GM21447 (cell line): Measurements from ENCODE around the gene TSSC4.
"Not testable (repeated sequence)": the region's sequence is repeated elsewhere in the genome, so short reads cannot be mapped to it uniquely, and the experiment has no call there.

ENCODE experiments used
- ATAC-seq: cut with Tn5 transposase; IDR thresholded peaks from one replicate; pipeline ENCODE4 v1.9.1; 2021; ENCODE audit not compliant: unreplicated experiment

The TSSC4 gene

DNA sequence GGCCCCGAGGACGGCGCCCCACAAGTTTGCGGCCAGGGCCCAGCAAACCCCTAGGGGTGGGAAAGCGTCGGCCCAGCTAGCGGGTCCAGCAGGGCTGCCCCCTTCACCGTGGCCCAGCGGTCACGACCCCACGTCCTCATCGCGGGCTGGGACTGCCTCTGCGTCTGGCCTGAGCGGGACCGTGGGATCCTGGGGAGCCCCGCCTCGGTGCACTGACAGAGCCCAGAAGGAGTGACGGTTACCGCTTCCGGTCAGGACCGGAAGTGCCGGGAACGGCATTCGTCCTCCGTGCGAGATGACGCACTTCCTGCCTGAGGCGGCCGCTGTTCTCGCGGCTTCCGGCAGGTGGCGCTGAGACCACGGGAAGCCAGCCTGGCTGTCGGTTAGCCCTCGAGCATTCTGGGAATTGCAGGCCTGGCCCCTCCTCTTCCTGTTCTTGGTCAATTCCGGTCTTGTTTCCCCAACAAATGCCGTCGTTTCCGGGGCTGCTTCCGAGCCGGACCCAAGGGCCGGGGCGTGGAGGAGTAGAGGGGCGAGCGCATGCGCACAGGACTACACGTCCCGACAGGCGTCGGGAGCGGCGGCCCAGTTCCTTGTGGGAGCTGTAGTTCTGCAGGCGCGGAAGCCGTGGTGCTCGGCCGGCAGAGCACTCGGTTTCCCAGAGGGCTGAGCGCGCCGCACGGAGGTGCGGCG is at the start of gene TSSC4:
Gene TSSC4, plus strand, starts transcription at position 682 of the 693 bp plus-strand sequence. CDS start 1,884 bp downstream, outside the sequence.
- peak; percentile 78 for ATAC-seq

DNA sequence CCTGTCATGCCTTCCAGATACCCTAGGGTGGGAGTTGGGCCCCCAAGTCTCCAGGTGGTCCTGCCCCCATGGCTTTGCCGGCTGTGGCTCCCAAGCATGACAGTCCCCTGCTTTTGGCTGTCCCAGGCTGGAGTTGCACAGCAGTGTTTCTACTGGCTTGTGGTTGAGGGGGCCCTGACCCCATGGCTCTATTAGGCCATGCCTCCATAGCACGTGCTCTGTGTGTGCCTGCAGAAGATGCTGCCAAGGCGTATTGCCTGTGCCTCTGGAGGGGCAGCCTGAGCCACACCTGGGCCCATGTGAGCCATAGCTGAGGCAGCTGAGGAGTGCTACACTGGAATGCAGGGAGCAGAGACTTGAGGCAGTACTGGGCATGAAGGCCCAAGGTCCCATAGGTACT is 48.8 kb upstream of the TSSC4 start:
- no peak for ATAC-seq

DNA sequence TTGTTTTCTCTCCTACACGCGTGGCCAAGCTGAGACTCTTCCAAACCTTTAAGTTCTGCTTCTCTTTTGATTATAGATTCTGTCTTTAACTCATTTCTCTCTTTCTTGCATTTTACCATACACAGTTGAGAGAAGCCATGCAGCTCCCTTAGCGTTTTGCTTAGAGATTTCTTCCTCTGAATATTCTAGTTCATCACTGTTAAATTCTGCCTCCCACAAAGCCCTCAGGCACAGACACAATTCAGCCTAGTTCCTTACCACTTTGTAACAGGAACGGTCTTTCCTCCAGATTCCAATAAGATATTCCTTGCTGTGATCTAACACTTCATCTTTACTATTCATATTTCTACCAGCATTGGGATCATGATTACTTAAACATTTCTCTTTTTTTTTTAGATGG is 48.1 kb upstream of the TSSC4 start:
- no peak for ATAC-seq

GRCh38 chr11:2355000-2355644 is 45.4 kb upstream of the TSSC4 start:
- ATAC-seq: no peak

DNA sequence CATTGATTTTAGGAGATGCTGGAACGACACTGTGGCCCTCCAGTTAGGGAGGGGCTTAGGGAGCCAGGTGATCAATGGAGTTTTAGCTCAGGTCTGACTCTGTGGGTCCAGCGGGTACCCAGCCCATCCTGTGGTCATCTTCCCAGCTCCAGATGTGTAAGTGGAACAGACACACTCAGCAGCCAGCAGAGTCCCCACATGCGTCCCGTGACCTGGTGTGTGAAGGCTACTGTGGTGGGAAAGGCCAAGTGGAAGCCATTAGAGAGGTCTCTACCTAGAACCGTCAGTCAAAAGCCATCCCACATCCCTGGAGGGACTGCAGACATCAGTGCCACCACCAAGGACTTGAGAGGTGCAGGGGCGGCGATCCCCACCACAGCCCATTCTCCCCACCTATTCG is 43.3 kb upstream of the TSSC4 start:
- ATAC-seq: no peak

DNA sequence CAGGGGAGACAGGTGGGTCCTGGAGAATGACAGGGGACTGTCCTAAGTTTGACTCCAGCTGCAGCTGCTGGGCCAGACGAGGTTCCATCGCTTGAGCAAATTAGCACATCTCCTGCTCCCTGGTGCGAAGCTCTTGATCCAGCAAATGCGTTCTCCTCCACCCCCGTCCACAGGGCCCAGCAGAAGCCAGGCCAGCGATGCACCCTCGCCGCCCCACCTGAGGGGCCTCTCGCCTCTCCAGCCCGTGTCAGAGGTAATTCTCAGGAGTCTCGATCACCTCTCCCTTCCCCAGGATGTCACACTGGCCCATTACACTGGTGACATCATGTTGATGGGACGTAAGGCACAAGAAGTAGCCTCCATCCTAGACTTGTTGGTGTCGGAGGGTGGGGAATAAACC is 42.9 kb upstream of the TSSC4 start:
- ATAC-seq: not testable (repeated sequence)

- ATAC-seq: no peak
Observed at GRCh38 chr11:2358754-2359442, 41.7 kb upstream of the TSSC4 start.

DNA sequence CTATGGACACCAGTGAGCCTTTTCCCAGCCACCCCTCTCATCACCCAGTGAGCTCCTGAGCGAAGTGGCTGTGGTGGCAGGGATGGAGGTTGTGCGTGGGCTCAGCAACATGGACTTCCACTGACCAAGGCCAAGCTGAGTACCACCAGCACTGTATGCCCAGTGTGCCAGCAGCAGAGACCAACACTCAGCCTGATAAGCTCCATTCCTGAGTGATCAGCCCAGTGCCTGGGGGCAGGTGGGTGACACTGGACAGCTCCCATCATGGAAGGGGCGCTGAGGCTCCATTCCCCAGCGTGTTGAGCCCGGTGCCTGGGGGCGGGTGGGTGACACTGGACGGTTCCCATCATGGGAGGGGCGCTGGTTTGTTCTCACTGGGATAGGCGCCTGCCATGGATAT is 41.0 kb upstream of the TSSC4 start:
- ATAC-seq: no peak

GRCh38 chr11:2360081-2360642 is 40.4 kb upstream of the TSSC4 start:
- ATAC-seq: no peak

GRCh38 chr11:2361565-2361964 is 39.0 kb upstream of the TSSC4 start:
- ATAC-seq: no peak

DNA sequence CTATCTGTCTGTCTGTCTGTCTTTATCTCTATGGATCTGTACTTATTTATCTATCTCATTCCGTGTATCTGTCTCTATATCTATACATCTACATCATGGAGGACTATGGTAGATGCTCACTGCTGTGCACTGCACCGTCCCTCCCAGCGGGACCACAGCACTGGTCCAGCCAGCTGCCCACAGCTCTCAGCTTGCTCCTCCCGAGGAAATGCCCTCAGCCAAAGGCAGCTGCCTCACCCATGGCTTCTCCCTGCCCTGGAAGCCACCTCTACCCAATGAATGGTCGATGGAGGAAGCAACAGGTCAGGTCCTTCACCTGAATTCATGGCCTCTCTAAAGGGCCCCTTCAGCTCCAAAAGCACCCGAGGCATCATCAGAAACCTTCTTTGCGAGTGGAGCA is 38.1 kb upstream of the TSSC4 start:
- ATAC-seq: no peak

GRCh38 chr11:2363130-2363529 is 37.4 kb upstream of the TSSC4 start:
- ATAC-seq: no peak

DNA sequence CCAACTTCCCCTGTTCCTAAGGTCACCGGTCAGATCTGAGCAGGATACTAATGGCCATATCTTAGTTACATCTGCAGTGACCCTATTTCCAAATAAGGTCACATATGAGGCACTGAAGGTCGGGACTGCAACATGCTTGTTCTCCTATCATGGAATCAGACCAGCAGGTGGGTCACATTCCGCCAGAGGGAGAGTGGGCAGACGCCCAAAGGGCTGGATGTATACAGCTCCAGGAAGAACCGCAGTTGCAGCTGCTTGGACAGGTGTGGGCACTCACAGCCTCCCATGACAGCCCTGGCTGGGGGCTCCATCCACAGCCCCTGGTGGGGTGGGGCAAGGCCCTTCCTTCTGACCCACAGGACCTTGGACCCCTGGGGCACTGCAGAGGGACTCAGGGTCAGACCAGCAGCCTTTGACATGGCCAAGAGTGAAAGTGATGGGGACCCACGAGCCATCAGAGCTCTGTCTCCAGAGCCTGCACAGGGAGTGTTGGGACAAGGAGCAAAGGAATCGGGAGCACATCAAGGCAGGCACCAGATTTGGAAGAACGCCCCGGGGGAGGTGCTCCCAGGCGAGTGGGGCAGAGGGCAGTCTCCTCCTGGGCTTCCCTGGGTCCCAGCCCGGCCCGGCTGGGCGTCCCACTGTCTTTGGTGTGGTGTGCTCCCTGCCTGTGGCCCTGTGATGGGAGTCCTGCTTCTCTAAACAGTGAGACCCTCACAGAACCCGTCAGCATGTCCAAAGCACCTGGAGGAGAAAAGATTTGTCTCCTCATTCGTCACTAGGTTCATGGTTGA is 36.8 kb upstream of the TSSC4 start:
- ATAC-seq: no peak

- not testable (repeated sequence) for ATAC-seq
Observed at GRCh38 chr11:2364386-2364785, 36.2 kb upstream of the TSSC4 start.

DNA sequence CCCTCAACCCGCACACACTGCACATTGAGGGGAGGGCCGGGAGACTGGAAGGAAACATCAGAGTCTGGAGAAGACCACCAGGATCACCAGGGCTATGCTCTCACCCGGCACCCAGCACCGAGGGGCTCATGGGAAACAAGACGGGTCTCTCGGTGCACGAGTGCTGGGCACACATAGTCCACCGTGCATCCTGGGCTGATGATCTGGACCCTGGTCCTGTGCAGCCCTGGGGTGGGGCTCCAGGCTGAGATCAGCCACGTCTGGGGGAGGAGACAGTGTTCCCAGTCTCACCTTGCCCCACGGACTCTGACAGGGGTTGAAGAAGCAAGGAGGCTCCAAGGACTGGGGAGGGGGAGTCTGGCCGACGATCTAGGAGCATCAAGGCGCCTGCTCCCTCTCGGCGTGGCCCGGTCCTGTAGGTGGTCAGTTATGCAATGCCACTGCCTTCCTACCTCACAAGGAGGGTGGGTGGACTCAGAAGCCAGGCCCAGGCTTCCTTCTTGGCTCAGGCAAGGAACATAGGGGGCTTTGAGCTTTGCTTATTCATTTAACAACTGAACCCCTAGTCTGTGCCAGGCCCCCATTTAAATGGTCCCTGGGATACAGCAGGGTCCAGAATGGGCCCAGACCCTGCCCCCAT is 34.9 kb upstream of the TSSC4 start:
- ATAC-seq: no peak

DNA sequence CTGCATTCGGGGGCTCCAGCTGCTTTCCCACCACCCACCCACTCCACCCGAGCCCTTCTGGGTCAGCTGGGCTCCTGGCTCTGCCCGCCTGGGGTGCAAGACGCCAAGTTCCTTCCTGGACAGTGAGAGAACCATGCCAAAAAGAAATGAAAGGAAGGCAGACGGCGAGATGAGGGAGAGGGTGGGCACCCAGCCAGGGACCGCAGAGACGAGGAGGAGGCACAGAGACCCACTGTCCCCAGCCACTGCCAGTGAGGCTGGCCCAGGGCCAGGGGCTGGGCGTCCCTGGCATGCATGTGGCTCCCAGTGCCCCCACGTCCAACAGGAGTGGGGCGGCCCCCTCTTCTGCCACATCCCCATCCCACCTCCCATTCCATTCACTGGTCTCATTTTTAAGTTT is 34.3 kb upstream of the TSSC4 start:
- no peak for ATAC-seq

- ATAC-seq: no peak
Observed at GRCh38 chr11:2366733-2367132, 33.8 kb upstream of the TSSC4 start.

- ATAC-seq: no peak
Observed at GRCh38 chr11:2367266-2368160, 33.0 kb upstream of the TSSC4 start.

- no peak for ATAC-seq
Observed at GRCh38 chr11:2368178-2368850, 32.2 kb upstream of the TSSC4 start.
